HCT116 (cell line): Measurements from ENCODE around the gene STX5.

Experiments used
- CEBPB ChIP-seq: IDR thresholded peaks from 2 replicates; pipeline ENCODE4 v1.6.1; 2012; ENCODE audit warnings: low read depth
- ELF1 ChIP-seq: IDR thresholded peaks from 2 replicates; pipeline ENCODE4 v1.6.1; 2012; ENCODE audit warnings: low read depth, borderline replicate concordance
- EZH2 ChIP-seq: fragments of 200-600 bp; sonication (generic); IDR thresholded peaks from 2 replicates; pipeline ENCODE4 v1.6.1; 2017; ENCODE audit warnings: antibody characterized with exemption, mixed run types
- EZH2phosphoT487 ChIP-seq: fragments of 200-600 bp; IDR thresholded peaks from 2 replicates; pipeline ENCODE4 v1.6.1; 2018; ENCODE audit warnings: antibody characterized with exemption, borderline replicate concordance
- FOSL1 ChIP-seq: IDR thresholded peaks from 2 replicates; pipeline ENCODE4 v1.6.1; 2012; ENCODE audit warnings: low read depth
- POLR2A ChIP-seq: IDR thresholded peaks from 2 replicates; pipeline ENCODE4 v1.7.0; 2011; ENCODE audit warnings: borderline replicate concordance; ENCODE audit not compliant: insufficient read depth, insufficient read length; ENCODE audit errors: extremely low read depth
- POLR2AphosphoS5 ChIP-seq: IDR thresholded peaks from 2 replicates; pipeline ENCODE4 v1.6.1; 2011; ENCODE audit warnings: mild to moderate bottlenecking, low read depth, low read length, moderate library complexity
- RAD21 ChIP-seq: IDR thresholded peaks from 2 replicates; pipeline ENCODE4 v1.6.1; 2012; ENCODE audit warnings: low read depth, mild to moderate bottlenecking
- TF ChIP-seq, protein P1 (sequence below), 3 experiments: fragments of 200-600 bp in 1 of 3; sonication (generic) in 1 of 3; IDR thresholded peaks in 2 of 3; conservative IDR thresholded peaks in 1 of 3; 2 replicates each; pipeline ENCODE4 v1.5.1; 2012 to 2017; ENCODE audit warnings: low read depth in 2 of 3, low read length in 2 of 3, antibody characterized with exemption in 1 of 3, borderline replicate concordance in 1 of 3, control low read depth in 1 of 3, mild to moderate bottlenecking in 1 of 3, mixed read lengths in 1 of 3, mixed run types in 1 of 3, moderate library complexity in 1 of 3; ENCODE audit not compliant: insufficient read depth in 1 of 3
- TF ChIP-seq, protein P2 (sequence below): IDR thresholded peaks from 2 replicates; pipeline ENCODE4 v1.6.1; 2011; ENCODE audit warnings: mild to moderate bottlenecking, low read length, moderate library complexity; ENCODE audit not compliant: insufficient replicate concordance; ENCODE audit errors: extremely low read depth
- TF ChIP-seq, protein P3 (sequence below): IDR thresholded peaks from 2 replicates; pipeline ENCODE4 v1.6.1; 2012
- TF ChIP-seq, protein P4 (sequence below): IDR thresholded peaks from 2 replicates; pipeline ENCODE4 v1.6.1; 2012
- TF ChIP-seq, protein P5 (sequence below): IDR thresholded peaks from 2 replicates; pipeline ENCODE4 v1.6.1; 2012; ENCODE audit warnings: low read depth

DNA sequence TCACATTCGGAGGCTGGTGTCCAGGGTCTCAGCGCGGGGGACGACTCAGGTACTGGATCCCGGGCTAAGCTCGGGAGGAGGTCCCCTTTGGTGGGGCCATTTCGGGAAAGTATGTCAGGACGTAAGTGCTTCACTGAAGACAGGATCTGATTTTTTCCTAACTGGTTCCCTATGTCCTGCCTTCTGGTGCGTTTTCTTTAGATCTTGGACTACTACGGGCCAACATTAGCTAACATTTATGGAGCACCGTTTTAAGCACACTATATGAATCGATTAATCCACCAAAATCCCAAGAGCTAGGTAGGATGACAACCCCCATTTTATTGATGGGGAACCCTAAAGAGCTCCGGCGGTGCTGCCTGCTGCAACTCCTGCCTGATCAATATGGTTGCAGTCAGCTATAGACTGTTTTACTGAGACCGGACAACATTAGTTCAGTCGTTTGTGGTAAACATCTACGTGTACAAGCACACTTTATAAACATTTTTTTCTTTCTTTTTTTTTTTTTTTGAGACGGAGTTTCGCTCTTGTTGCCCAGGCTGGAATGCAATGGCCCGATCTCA is 24.6 kb upstream of the STX5 start:
- TF ChIP-seq, protein P1, sequence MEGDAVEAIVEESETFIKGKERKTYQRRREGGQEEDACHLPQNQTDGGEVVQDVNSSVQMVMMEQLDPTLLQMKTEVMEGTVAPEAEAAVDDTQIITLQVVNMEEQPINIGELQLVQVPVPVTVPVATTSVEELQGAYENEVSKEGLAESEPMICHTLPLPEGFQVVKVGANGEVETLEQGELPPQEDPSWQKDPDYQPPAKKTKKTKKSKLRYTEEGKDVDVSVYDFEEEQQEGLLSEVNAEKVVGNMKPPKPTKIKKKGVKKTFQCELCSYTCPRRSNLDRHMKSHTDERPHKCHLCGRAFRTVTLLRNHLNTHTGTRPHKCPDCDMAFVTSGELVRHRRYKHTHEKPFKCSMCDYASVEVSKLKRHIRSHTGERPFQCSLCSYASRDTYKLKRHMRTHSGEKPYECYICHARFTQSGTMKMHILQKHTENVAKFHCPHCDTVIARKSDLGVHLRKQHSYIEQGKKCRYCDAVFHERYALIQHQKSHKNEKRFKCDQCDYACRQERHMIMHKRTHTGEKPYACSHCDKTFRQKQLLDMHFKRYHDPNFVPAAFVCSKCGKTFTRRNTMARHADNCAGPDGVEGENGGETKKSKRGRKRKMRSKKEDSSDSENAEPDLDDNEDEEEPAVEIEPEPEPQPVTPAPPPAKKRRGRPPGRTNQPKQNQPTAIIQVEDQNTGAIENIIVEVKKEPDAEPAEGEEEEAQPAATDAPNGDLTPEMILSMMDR (IDR thresholded peaks at IDR 0.05 in 2 of 3, conservative IDR thresholded peaks at IDR 0.05 in 1 of 3; ENCODE audit: borderline replicate concordance in 1 of 3, insufficient read depth in 1 of 3, low read depth in 2 of 3, low read length in 2 of 3), result no peak
- TF ChIP-seq POLR2A (no peak), EZH2 (no peak), ELF1 (no peak), CEBPB (no peak), FOSL1 (no peak), POLR2AphosphoS5 (no peak), EZH2phosphoT487 (no peak), RAD21 (no peak)
- TF ChIP-seq, protein P2, sequence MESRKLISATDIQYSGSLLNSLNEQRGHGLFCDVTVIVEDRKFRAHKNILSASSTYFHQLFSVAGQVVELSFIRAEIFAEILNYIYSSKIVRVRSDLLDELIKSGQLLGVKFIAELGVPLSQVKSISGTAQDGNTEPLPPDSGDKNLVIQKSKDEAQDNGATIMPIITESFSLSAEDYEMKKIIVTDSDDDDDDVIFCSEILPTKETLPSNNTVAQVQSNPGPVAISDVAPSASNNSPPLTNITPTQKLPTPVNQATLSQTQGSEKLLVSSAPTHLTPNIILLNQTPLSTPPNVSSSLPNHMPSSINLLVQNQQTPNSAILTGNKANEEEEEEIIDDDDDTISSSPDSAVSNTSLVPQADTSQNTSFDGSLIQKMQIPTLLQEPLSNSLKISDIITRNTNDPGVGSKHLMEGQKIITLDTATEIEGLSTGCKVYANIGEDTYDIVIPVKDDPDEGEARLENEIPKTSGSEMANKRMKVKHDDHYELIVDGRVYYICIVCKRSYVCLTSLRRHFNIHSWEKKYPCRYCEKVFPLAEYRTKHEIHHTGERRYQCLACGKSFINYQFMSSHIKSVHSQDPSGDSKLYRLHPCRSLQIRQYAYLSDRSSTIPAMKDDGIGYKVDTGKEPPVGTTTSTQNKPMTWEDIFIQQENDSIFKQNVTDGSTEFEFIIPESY, result no peak
- TF ChIP-seq, protein P3, sequence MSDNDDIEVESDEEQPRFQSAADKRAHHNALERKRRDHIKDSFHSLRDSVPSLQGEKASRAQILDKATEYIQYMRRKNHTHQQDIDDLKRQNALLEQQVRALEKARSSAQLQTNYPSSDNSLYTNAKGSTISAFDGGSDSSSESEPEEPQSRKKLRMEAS, result no peak
- TF ChIP-seq, protein P4, sequence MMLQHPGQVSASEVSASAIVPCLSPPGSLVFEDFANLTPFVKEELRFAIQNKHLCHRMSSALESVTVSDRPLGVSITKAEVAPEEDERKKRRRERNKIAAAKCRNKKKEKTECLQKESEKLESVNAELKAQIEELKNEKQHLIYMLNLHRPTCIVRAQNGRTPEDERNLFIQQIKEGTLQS, result no peak
- TF ChIP-seq, protein P5, sequence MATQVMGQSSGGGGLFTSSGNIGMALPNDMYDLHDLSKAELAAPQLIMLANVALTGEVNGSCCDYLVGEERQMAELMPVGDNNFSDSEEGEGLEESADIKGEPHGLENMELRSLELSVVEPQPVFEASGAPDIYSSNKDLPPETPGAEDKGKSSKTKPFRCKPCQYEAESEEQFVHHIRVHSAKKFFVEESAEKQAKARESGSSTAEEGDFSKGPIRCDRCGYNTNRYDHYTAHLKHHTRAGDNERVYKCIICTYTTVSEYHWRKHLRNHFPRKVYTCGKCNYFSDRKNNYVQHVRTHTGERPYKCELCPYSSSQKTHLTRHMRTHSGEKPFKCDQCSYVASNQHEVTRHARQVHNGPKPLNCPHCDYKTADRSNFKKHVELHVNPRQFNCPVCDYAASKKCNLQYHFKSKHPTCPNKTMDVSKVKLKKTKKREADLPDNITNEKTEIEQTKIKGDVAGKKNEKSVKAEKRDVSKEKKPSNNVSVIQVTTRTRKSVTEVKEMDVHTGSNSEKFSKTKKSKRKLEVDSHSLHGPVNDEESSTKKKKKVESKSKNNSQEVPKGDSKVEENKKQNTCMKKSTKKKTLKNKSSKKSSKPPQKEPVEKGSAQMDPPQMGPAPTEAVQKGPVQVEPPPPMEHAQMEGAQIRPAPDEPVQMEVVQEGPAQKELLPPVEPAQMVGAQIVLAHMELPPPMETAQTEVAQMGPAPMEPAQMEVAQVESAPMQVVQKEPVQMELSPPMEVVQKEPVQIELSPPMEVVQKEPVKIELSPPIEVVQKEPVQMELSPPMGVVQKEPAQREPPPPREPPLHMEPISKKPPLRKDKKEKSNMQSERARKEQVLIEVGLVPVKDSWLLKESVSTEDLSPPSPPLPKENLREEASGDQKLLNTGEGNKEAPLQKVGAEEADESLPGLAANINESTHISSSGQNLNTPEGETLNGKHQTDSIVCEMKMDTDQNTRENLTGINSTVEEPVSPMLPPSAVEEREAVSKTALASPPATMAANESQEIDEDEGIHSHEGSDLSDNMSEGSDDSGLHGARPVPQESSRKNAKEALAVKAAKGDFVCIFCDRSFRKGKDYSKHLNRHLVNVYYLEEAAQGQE, result no peak
